MCF 10A (cell line): ENCODE data around the gene GAS2L1. TPM values are rescaled to one million over a fixed set of nuclear protein-coding genes. Genes with fewer than 3 reads are reported as not detected.

Experiments used
- BruUV-seq: library from RNA; stranded (reverse); fragments of 400-500 nt; replicated peaks from 2 replicates; lab custom pipeline; 2021; lab: Mats Ljungman, UMichigan
- CTCF ChIA-PET: fragments of 300-600 bp; sonication (Branson Sonifier 250); formaldehyde crosslinking; extraction: SDS; loops from one replicate; lab custom pipeline; 2021; ENCODE audit warnings: antibody characterized with exemption, inconsistent platforms; lab: Yijun Ruan, JAX
- POLR2A ChIA-PET: fragments of 300-600, 350-650 bp; sonication (Branson Sonifier 250); formaldehyde crosslinking; extraction: SDS; loops from one replicate; lab custom pipeline; 2020; ENCODE audit warnings: antibody characterized with exemption, inconsistent platforms; lab: Yijun Ruan, JAX
- DNase-seq: peaks from one replicate; pipeline ENCODE4 v3.0.0-alpha.2; 2018; ENCODE audit not compliant: unreplicated experiment
- H3K27ac Mint-ChIP-seq: one replicate; pipeline ENCODE4 v1.8.0; 2022; ENCODE audit warnings: mild to moderate bottlenecking, low read depth, mixed read lengths; ENCODE audit not compliant: unreplicated experiment
- H3K27me3 Mint-ChIP-seq: one replicate; pipeline ENCODE4 v1.8.0; 2022; ENCODE audit warnings: mixed read lengths; ENCODE audit not compliant: insufficient read depth, unreplicated experiment
- H3K36me3 Mint-ChIP-seq: one replicate; pipeline ENCODE4 v1.8.0; 2022; ENCODE audit warnings: mild to moderate bottlenecking, moderate library complexity, mixed read lengths; ENCODE audit not compliant: insufficient read depth, unreplicated experiment
- H3K4me1 Mint-ChIP-seq: one replicate; pipeline ENCODE4 v1.8.0; 2022; ENCODE audit warnings: mixed read lengths; ENCODE audit not compliant: insufficient read depth, unreplicated experiment
- H3K4me3 Mint-ChIP-seq: one replicate; pipeline ENCODE4 v1.8.0; 2022; ENCODE audit warnings: mild to moderate bottlenecking, moderate library complexity, mixed read lengths; ENCODE audit not compliant: unreplicated experiment
- H3K9me3 Mint-ChIP-seq: one replicate; pipeline ENCODE4 v1.8.0; 2022; ENCODE audit warnings: mixed read lengths; ENCODE audit not compliant: unreplicated experiment
- intact Hi-C: fragments of 100-400 bp; cut with micrococcal nuclease; formaldehyde crosslinking; loops from 2 replicates; pipeline ENCODE4 v1.14.1; 2022
- total RNA-seq: library from RNA; stranded (reverse); gene quantifications from 2 replicates; pipeline ENCODE4 v1.2.3, GENCODE V29; 2022
- TF ChIP-seq, protein P1 (sequence below): fragments of 200-600 bp; IDR thresholded peaks from one replicate; pipeline ENCODE4 v1.8.0; 2022; ENCODE audit warnings: antibody characterized with exemption, mild to moderate bottlenecking; ENCODE audit not compliant: unreplicated experiment

The GAS2L1 gene
- total RNA-seq, 1 experiment from 2014 or later, result 17.2 TPM

DNA sequence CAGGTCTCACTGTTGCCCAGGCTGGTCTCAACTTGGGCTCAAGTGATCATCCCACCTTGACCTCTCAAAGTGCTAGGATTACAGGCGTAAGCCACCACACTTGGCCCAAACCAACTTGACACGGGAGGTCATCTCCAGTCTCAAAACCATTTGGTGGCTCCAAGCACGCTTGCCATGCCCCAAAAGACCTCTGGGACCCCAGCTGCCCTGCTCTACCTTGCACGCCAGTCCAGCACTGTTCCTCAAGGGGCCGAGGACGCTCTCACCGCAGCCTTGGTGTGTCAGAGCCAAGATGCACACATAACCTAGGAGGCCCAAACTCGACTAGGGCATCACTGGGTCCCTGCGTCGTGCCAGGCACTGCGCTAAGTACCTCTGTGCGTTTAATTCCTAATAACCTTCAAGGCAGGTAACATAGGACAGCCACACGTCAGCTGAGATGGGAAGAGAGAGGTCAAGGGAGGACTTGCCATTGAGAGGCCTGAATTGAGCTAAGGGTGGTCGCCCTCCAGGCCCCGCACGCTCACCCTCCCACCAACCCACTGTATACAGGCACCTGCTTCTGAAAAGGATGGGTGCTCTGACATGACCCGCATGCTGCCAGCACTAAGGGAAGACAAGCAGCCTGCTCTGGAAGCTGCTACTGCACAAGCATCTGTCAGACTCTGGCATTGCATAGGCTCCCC, 4.6 kb upstream of the GAS2L1 start:
- ChIA-PET POLR2A (interaction anchor here (0.7 to 1.6 kb wide), 4 partner anchors 11 to 759 kb away, joined by 3 to 5 read pairs (median 4); partner anchors contain the start of gene AP1B1), CTCF (interaction anchor here (0.7 kb wide), 1 partner anchor 293 kb away, joined by 5 read pairs; no protein-coding TSS in a partner anchor)
- Mint-ChIP-seq H3K9me3 (no peaks in the 10 kb centered on the region), H3K36me3 (peaks cover 43% of the 10 kb centered on the region), H3K27ac (no peak overlapping the region), H3K27me3 (no peaks in the 10 kb centered on the region), H3K4me1 (peaks cover 7% of the 10 kb centered on the region), H3K4me3 (no peak overlapping the region)
- BruUV-seq, result no TSS peak
- intact Hi-C loops, result loop anchor here (10.0 kb wide), 1 partner anchor 83 kb away; the partner anchor contains the start of gene AP1B1
- DNase-seq, result no peak
- TF ChIP-seq, protein P1, sequence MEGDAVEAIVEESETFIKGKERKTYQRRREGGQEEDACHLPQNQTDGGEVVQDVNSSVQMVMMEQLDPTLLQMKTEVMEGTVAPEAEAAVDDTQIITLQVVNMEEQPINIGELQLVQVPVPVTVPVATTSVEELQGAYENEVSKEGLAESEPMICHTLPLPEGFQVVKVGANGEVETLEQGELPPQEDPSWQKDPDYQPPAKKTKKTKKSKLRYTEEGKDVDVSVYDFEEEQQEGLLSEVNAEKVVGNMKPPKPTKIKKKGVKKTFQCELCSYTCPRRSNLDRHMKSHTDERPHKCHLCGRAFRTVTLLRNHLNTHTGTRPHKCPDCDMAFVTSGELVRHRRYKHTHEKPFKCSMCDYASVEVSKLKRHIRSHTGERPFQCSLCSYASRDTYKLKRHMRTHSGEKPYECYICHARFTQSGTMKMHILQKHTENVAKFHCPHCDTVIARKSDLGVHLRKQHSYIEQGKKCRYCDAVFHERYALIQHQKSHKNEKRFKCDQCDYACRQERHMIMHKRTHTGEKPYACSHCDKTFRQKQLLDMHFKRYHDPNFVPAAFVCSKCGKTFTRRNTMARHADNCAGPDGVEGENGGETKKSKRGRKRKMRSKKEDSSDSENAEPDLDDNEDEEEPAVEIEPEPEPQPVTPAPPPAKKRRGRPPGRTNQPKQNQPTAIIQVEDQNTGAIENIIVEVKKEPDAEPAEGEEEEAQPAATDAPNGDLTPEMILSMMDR, result no peak

DNA sequence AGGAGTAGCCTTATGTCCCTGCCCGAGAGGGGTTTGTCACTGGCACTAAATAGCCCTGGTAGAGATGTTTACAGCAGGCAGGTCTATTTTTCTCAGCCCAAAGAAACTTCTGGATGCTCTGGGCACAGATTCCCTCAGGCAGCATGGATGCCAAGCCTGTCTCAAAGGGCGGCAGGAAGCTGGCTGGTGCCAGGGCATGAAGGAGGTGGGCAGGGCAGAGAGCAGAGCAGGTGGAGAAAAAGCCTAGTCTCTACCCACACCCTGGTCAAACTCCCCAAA, 4.1 kb upstream of the GAS2L1 start:
- no TSS peak for BruUV-seq
- Mint-ChIP-seq H3K27ac (no peak overlapping the region), H3K4me1 (peaks cover 7% of the 10 kb centered on the region), H3K4me3 (no peak overlapping the region), H3K36me3 (peaks cover 38% of the 10 kb centered on the region), H3K27me3 (no peaks in the 10 kb centered on the region), H3K9me3 (no peaks in the 10 kb centered on the region)
- no peak for DNase-seq
- intact Hi-C loops, result loop anchor here (10.0 kb wide), 1 partner anchor 82 kb away; the partner anchor contains the start of gene AP1B1
- ChIA-PET CTCF (no interaction called here), POLR2A (no interaction called here)
- TF ChIP-seq, protein P1, result no peak

DNA sequence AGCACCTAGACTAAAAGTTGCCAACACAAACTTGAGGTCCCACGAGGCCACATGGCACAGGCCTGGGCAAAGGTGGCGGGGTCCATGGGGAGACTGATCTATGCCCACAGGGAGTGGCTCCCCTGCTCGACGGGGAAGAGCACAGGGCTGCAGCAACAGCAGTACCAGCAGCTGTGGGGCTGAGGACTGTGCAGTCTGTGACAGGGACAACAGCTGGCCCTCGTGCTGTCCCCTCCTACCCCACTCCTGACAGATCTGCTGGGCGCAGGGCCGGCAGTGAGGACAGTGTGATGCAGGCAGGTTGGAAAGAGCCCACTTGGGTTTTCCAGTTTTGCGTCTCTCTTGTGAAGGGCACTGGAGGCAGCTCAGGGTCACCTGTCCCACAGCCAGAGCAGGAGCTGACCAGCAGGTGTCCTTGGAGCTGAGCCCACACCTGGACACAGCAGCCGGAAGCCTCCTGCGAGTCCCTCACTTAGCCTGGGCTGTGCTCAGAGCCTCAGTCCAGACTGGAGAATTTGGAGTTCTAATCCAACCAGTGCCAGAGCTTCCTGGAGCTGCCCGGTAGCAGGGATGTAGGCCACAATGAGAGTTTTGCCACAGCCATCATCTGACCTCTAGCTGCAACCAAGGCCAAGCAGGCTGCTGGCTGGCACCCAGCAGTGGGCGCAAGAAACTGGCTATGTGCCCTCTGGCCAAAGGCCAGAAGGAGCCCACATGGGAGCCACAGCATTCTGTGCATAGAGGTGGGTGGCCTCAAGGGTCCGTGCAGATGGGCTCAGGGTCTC, 3.6 kb upstream of the GAS2L1 start:
- intact Hi-C loops, result loop anchor here (10.0 kb wide), 1 partner anchor 82 kb away; the partner anchor contains the start of gene AP1B1

More for the DNA sequence above, 3.6 kb upstream of the GAS2L1 start:
- TF ChIP-seq, protein P1, result no peak
- peak; percentile 23 for DNase-seq
- BruUV-seq, result no TSS peak
- no peaks in the 10 kb centered on the region for H3K27me3 Mint-ChIP-seq
- H3K9me3 Mint-ChIP-seq, result no peaks in the 10 kb centered on the region
- ChIA-PET CTCF (interaction anchor here (1.2 kb wide), 1 partner anchor 56 kb away, joined by 3 read pairs; no protein-coding TSS in a partner anchor), POLR2A (interaction anchor here (0.6 to 1.0 kb wide), 2 partner anchors 10 to 41 kb away, joined by 3 to 4 read pairs; no protein-coding TSS in a partner anchor)
- peaks cover 33% of the 10 kb centered on the region for H3K36me3 Mint-ChIP-seq
- no peak overlapping the region for H3K4me3 Mint-ChIP-seq
- peaks cover 7% of the 10 kb centered on the region for H3K4me1 Mint-ChIP-seq
- H3K27ac Mint-ChIP-seq, result no peak overlapping the region
